ACHN (cell line): ENCODE measurements around the gene NEK11.
"Not testable (repeated sequence)": the region's sequence is repeated elsewhere in the genome, so short reads cannot be mapped to it uniquely, and the experiment has no call there.

Experiments
- DNase-seq: peaks from one replicate; pipeline ENCODE4 v3.0.0-alpha.2; 2015
- in situ Hi-C: cut with HindIII; loops from 2 replicates; pipeline ENCODE4 v1.10.0; 2017; ENCODE audit warnings: low sequenced_read_pairs, low pct_ligation_motif_present, low pct_unique_long_range_greater_than_20kb

The NEK11 gene

GRCh38 chr3:131326307-131326706 lies 299.6 kb downstream of the NEK11 start:
- in situ Hi-C loops: no loop called here
- DNase-seq: no peak

GRCh38 chr3:131328721-131329120 lies 302.0 kb downstream of the NEK11 start:
- in situ Hi-C loops: no loop called here

DNA sequence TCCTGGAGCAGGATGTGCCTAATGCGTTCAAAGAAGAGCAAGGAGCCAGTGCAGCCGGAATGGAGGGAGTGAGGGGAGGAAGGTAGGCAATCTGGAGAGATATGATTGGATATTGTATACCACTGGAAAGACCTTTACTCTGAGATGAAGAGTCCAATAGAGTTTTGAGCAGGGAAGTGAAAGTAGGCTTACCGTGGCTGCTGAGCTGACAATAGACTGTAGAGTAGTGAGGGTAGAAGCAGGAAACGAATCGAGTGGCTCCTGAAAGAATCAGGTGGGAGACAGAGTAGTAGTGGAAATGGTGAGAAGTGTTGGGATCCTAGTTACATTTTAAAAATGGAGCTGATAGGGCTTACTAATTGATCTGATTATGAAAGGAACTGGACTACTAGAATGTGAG lies 303.1 kb downstream of the NEK11 start:
- in situ Hi-C loops: no loop called here

More at GRCh38 chr3:131328721-131329120, 302.0 kb downstream of the NEK11 start:
- DNase-seq: no peak

GRCh38 chr3:131331456-131332085 lies 304.9 kb downstream of the NEK11 start:
- DNase-seq, in situ Hi-C loops: not testable (repeated sequence)

More for the DNA sequence above, 303.1 kb downstream of the NEK11 start:
- DNase-seq: no peak

DNA sequence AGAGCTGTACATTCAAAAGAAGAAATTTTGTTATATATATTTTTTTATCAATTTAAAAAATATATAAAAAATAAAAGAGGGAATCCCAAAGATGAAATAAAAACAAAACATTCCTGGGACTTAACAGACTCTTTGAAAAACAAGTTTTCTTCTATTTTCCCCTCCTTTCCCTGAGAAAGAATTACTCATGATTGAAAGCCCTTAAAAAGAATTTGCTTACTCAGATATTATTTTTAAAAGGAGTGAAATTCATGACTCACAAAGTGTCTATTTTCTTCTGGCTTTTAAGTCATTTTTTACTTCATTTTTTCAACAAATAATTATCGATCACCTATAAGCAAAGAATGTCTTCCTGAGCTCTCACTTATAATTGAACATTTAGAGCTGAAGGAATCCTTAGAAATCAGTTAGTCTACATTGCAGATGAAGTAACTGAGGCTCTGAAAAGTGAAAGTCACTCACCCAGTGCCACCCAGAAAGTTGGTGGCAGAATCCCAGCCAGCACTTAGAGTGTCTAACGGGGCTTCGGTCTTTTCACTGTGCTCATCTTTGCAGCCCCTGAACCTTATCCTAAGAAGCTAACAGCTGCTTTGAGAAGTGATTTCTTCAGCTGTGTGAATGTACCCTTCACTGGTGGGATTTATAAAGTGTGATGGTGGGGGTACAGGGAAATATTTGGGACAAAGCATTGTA lies 312.4 kb downstream of the NEK11 start:
- no peak for DNase-seq
- in situ Hi-C loops: no loop called here

GRCh38 chr3:131341761-131342160 lies 315.1 kb downstream of the NEK11 start:
- no peak for DNase-seq
- in situ Hi-C loops: no loop called here

DNA sequence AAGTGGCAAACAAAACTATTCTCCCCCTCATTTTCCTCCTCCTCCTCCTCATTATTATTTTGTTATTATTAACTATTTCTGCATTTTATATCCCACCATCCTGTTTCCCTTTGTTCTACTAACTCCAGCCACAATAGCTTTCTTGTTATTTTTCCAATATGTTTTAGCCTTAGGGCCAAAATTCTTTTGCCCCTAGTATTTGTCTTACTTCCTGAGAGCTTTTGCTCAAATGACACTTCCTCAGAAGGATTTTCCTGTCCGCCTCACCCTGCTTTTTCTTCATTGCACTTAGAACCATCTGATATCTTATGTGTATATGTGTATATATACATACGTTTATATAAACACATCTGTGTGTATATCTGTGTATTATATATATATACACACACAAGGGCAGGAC lies 322.2 kb downstream of the NEK11 start:
- in situ Hi-C loops: no loop called here
- DNase-seq: no peak

DNA sequence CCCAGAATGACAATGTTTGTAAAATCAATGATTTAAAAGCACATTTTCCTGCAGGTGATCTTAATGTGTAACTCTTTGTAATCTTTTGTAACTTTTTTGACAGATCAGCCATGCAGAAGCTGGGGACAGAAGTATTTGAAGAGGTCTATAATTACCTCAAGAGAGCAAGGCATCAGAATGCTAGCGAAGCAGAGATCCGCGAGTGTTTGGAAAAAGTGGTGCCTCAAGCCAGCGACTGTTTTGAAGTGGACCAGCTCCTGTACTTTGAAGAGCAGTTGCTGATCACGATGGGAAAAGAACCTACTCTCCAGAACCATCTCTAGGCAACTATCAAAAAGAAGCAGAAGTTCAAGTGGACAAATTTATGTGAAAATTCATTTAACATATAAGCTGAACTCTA lies 322.8 kb downstream of the NEK11 start:
- in situ Hi-C loops: no loop called here
- DNase-seq: no peak

DNA sequence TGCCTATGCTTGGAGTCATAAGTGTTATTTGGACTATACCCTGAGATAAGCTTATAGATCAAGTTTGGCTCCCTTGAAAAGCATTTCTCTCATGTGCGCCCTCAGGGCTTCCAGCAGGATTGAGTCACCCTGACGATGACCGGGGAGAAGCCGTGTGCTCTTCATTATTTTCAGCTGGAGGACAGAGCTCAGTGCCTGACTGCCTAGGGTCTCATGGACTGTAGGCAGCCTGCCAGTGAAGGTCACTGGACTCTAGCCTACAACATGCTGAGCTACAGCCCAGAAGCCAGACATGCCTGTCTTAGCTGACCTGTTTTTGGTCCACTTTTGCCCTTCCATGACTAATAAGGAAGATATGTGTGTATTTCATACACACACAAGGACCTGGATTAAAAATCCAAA lies 323.3 kb downstream of the NEK11 start:
- DNase-seq: peak; percentile 59
- in situ Hi-C loops: no loop called here

DNA sequence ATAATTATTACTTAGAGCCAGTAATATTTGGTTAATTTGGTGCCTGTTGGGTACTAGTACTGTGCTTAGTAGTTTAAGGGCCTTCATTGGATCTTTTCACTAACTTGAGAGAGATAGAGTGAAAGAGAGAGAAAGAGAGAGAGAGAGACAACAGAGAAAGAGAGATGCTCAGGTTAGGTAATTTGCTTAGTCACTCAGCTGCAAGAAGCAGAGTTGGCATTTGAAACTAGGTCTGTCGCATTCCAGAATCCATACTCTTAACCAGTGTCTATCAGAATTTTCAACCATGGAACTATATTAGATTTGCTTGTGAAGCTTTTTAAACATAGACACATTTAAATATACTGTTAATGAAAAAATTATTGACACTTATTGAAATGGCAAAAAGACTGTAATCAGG lies 323.8 kb downstream of the NEK11 start:
- in situ Hi-C loops: no loop called here

DNA sequence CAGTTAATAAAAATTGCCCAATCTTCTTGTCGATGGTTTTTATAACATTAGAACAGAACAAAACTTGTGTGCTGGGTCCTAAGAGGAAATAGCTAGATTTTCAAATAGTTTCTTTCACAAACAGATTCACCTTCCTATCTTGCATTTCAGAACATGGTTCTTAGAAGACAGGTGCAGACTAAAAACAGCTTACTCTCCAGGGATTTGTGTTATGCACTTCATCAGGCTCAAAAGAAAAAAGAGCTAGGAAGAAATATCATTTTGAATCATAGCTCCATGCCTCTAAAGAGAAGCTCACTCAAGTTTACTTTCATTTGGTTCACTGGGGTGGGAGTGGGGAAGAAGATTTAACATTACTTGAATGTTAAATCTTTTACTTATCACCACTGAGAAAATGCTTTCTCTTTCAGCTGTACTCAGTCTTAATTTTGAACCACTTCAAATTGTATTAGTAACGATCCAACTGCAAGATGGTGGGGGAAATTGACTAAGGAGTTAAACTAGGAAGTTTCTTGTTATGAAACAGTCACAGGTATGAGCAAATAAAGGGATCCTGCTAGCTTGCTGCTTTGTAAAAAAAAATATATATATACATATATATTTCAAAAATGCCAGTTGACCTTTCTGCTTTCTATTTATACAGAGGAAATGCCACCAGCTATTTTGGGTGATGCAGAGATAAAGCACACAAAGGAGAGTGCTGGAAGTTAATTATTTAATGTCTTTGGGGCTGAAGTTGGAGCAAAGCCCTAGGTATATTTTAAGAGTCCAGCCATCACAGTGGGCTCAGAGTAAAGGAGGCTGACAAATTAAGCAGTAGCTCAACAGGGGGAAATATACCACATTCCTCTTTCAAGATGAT lies 326.6 kb downstream of the NEK11 start:
- DNase-seq: no peak
- in situ Hi-C loops: no loop called here

More for the DNA sequence above, 323.8 kb downstream of the NEK11 start:
- peak; percentile 18 for DNase-seq

DNA sequence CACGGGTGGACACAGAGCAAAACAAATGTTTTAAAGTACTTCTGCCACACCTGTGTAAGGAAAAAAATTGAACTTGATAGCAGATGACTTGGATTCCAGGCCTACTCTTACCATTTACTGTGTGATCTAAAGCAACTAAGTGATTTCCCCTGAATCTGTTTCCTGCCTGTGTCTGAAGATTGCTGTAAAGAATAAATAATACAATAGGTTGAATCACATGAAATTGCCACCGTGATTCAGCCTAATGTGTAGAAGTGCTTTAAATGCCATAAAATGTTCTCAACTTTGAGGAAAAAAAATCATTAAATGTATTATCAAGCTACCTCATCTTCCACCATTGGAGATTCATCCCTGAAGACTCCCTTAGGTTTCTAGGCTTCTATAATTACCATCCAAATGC lies 327.3 kb downstream of the NEK11 start:
- no peak for DNase-seq
- in situ Hi-C loops: no loop called here

- in situ Hi-C loops: no loop called here
- DNase-seq: no peak
Measured at GRCh38 chr3:131356006-131356595, 329.4 kb downstream of the NEK11 start.

GRCh38 chr3:131357275-131357674 lies 330.6 kb downstream of the NEK11 start:
- in situ Hi-C loops: no loop called here
- no peak for DNase-seq

DNA sequence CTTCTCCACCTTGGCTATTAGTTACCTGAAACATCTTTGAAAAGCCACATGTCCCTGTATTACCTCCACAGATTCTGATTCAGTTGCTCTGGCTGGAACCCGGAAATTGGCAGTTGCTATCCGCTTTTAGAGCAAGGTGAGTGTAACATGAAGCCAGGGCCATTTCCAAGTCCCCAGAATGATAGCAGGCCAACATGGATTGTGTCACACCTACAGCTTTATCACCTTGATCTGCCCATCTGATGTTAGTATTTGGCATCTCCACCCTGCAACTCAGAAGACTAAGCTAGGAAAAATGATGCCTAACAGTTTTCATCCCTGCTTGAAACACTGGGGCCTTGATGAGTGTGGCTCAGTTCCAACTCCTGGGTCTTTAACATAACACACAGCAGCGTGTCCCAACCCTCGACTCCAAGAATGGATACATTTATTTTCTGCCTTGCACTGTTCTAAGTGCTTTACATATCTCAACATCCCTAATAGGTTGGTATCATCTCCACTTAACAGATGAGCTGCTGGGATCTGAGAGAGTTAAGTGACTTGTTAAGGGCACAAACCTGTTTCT lies 333.6 kb downstream of the NEK11 start:
- in situ Hi-C loops: no loop called here
- no peak for DNase-seq

DNA sequence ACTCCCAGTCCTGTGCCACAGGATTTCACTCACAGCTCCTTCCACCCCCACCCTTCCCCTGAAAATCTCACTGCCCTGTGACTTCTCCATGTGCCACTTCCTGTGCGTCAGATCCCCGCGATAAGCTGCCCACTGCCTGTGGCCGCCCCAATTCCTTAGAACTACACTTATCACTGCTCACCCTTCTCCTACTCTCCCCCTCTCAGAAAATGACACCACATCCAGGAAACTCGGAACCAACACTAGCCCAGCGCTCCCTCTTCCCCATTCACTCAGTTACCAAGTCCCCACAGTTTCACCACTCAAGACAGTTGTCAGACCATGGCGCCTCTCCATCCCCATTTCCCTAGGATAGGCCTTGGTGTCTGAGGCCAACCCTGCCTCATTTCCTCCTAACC lies 334.4 kb downstream of the NEK11 start:
- in situ Hi-C loops, DNase-seq: not testable (repeated sequence)

- peak; percentile 96 for DNase-seq
- in situ Hi-C loops: no loop called here
Measured at GRCh38 chr3:131361464-131362421, 335.1 kb downstream of the NEK11 start.

DNA sequence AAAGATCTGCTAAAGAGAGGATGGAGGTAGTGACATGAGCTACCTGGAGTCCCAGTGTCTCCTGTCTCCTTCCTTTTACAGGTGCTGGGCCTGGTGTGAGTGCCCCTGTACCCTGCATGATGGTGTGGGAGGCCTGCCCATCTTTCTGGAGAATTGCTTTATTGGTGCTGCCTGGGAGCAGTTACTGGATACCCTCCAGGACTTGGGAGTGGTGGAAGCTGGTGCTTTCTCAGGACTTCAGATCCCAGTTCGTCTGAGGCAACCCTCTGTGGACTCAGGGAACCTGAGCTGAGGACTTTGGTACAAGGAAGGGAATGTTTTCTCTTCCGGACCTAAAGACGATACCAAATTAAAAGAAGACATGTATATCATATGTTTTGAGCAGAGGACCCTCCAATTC lies 336.6 kb downstream of the NEK11 start:
- in situ Hi-C loops: no loop called here
- no peak for DNase-seq
